Pulmonary artery endothelial cell (primary cell): Measurements from ENCODE around the gene STK32B. TPM values are rescaled to one million over a fixed set of nuclear protein-coding genes. Genes with fewer than 3 reads are reported as not detected.
"Not testable (repeated sequence)": the region's sequence is repeated elsewhere in the genome, so short reads cannot be mapped to it uniquely, and the experiment has no call there.

Source experiments
- DNase-seq: peaks from one replicate; pipeline ENCODE4 v3.0.0-alpha.2; 2011; ENCODE audit warnings: low read depth, low spot score
- total RNA-seq: library from RNA; depleted of rRNA; stranded (reverse); fragments of >200 nt; gene quantifications from 2 replicates; pipeline ENCODE4 v1.2.3, GENCODE V29; 2014

Gene STK32B
- 12.4 and 16.8 TPM in 2 replicates for total RNA-seq

GRCh38 chr4:5051278-5052203, at the start of gene STK32B:
Gene STK32B, plus strand, starts transcription at chr4:5051480.
- peak; percentile 30 for DNase-seq

GRCh38 chr4:5001641-5002040, 49.6 kb upstream of the STK32B start:
- DNase-seq, result not testable (repeated sequence)

GRCh38 chr4:5003372-5003857, 47.9 kb upstream of the STK32B start:
- no peak for DNase-seq

DNA sequence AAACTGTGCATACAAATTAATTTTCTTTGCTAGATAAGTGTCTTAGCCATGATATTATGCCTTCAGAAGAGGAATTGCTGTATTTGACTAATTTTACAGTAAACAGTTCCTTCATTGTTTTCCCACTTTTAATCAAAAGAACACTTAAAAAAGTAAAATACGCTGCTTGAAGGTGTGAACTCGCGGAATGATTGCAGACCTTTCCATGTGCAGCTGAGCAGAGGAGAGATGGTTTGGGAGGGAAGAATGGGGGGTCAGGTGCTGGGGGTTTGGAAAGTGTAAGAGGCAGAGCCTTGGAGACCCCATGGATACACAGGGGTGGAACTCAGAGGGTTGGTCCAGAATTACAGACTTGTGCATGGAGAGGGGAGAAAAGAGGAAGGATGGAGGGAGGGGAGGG, 47.4 kb upstream of the STK32B start:
- DNase-seq, result no peak

- no peak for DNase-seq
Observed at GRCh38 chr4:5004496-5004895, 46.8 kb upstream of the STK32B start.

GRCh38 chr4:5006932-5007331, 44.3 kb upstream of the STK32B start:
- not testable (repeated sequence) for DNase-seq

DNA sequence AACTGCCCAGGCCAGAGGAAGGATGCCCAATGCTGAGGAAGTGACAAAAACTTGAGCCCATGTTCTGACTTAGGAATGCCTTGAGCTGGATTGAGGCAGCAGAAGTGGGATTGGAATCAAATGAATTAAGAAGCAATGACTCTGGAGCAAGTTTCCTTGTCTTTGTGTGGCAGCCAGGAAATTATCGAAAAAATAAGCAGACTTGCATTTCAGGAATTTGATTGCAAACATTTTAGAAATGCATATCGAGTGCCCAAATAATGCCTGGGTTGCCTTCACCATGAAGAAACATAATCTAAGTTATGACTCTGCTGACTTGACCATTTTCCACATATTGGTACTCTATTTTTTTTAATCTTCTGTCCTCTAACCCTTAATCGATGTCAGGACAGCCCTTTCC, 41.5 kb upstream of the STK32B start:
- no peak for DNase-seq

- no peak for DNase-seq
Observed at GRCh38 chr4:5010984-5011383, 40.3 kb upstream of the STK32B start.

- no peak for DNase-seq
Observed at GRCh38 chr4:5012244-5012898, 38.9 kb upstream of the STK32B start.

DNA sequence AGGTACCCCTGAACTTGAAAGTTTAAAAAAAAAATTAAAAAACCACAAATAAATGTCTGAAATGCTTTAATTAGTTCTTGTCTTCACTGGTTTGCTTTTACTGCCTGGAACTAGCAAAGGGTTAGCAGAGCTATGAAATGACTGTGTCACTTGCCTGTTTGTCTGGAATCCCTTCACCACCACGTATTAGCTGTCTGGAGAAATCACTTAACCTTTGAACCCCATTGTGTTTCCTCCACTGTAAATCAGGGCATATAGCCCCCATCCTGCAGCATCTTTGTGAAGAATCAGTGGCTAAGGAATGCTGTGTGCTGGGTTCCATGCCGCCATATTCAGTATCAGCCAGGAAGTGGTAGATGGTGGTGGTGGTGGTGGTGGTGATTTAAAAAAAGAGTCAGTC, 38.3 kb upstream of the STK32B start:
- DNase-seq, result no peak

- DNase-seq, result no peak
Observed at GRCh38 chr4:5014007-5014682, 37.1 kb upstream of the STK32B start.

DNA sequence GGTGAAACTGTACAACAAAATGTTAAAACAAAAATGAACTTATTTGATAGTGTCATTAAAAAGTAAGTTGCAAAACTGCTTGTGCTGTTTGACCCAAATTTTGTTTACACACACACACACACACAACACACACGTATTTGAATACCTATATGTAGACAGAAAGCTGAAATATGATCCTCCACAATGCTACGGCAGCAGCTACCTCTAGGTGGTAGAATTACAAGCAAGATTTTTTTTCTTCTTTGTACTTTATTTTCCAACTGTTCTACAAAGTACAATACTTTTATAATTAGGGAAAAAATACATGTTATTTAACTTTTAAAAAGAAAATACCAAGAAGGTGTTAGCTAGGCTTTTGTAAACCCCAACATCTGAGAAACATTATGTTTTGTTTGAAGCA, 33.2 kb upstream of the STK32B start:
- DNase-seq, result no peak

DNA sequence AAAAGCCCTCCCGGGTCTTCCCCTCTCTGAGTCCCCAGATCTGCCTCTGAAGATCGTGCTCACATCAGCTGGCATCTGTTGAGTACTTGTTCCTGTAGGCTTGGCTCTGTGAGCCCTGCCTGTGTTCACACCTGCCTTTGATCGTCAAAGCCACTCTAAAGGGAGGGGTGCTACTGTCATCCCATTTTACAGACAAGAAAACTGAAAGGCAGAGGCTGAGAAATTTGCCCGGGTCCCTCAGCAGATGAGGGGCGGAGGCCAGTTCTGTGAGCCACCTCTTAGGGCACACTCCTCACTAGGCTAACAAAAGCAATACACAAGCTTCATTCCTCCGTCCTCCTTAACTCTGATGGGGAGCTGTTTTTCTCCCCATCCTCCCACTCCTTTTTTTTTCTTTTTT, 32.7 kb upstream of the STK32B start:
- DNase-seq, result no peak

- DNase-seq, result no peak
Observed at GRCh38 chr4:5019274-5019673, 32.0 kb upstream of the STK32B start, which contains the start of gene CYTL1. Gene CYTL1, minus strand, starts transcription at chr4:5019458. Its CDS starts 13 bp downstream, at chr4:5019445.

- no peak for DNase-seq
Observed at GRCh38 chr4:5019796-5020195, 31.5 kb upstream of the STK32B start.

DNA sequence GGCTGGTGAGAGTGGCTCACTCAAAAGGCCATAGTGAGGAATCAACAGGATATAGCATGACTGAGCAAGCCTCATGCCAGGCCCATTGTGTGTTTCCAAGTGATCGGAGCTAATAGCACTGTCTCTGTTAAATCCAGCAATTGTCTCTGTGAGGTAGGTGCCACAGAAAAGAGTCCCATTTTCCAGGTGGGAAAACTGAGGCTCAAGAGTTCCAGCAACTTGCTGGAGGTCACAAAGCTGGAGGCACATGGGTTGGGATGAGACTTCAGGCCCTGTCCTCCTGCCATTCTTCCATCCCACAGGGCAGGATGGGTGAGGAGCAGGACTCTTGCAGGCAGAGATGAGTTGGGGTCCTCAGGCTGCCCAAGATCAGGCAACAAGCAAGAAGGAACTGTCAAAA, 30.9 kb upstream of the STK32B start:
- no peak for DNase-seq

DNA sequence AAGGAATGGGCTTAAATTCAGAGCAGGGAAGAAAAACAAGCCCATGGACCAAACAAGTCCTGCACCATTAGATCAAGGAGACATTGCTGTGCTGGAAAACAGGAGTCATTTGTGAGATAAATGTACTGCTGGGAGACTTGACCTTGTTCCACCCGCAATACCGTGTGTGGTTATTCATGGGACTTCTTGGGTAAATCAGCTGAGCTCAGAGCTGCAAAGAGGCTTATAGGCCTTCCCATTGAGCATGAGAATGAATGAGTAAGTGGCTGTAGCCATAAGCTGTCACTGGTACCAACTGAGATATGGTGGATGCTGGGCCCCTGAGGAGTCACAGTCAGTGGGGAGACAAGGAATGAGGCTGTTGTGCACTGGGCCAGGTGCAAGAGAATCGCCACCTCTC, 29.7 kb upstream of the STK32B start:
- no peak for DNase-seq

GRCh38 chr4:5024673-5025072, 26.6 kb upstream of the STK32B start:
- no peak for DNase-seq

- no peak for DNase-seq
Observed at GRCh38 chr4:5026371-5026770, 24.9 kb upstream of the STK32B start.

GRCh38 chr4:5027346-5027745, 23.9 kb upstream of the STK32B start:
- DNase-seq, result no peak

- DNase-seq, result no peak
Observed at GRCh38 chr4:5028480-5028879, 22.8 kb upstream of the STK32B start.

GRCh38 chr4:5029447-5029846, 21.8 kb upstream of the STK32B start:
- no peak for DNase-seq
